DND-41 (cell line): ENCODE results near the gene GRM5.

ENCODE experiments used
- ATAC-seq: fragments of 200-7000 bp; cut with Tn5 transposase; 3 replicates; pipeline ENCODE4 v1.9.1; 2021; ENCODE audit warnings: low read depth; ENCODE audit not compliant: insufficient read depth
- DNase-seq: peaks from one replicate; pipeline ENCODE4 v3.0.0-alpha.2; 2020
- H2AFZ ChIP-seq: 2 replicates; pipeline ENCODE4 v1.6.0; 2012; ENCODE audit warnings: low read depth, low read length
- H3K27ac ChIP-seq: 2 replicates; pipeline ENCODE4 v1.5.1; 2012; ENCODE audit warnings: low read length, inconsistent platforms
- H3K27me3 ChIP-seq: fragments of 200-600 bp; sonication (generic); 2 replicates; pipeline ENCODE4 v1.6.0; 2012; ENCODE audit warnings: low read length, mild to moderate bottlenecking, inconsistent platforms; ENCODE audit not compliant: insufficient read depth, poor library complexity
- H3K36me3 ChIP-seq: 2 replicates; pipeline ENCODE4 v1.5.1; 2012; ENCODE audit warnings: low read length, inconsistent platforms; ENCODE audit not compliant: insufficient read depth
- H3K4me1 ChIP-seq: 2 replicates; pipeline ENCODE4 v1.5.1; 2012; ENCODE audit warnings: mild to moderate bottlenecking, low read length; ENCODE audit not compliant: insufficient read depth
- H3K4me2 ChIP-seq: 2 replicates; pipeline ENCODE4 v1.6.0; 2012; ENCODE audit warnings: mild to moderate bottlenecking, moderate library complexity, low read length, inconsistent platforms; ENCODE audit not compliant: insufficient read depth
- H3K4me3 ChIP-seq, 2 experiments: fragments of 200-600 bp in 1 of 2; shearing (Covaris generic) in 1 of 2; 2 replicates each; pipeline ENCODE4 v1.5.1; 2012 to 2016; ENCODE audit warnings: inconsistent platforms in 2 of 2, low read length in 2 of 2, mild to moderate bottlenecking in 2 of 2, low read depth in 1 of 2, moderate library complexity in 1 of 2
- H3K79me2 ChIP-seq: 2 replicates; pipeline ENCODE4 v1.6.0; 2012; ENCODE audit warnings: low read length, inconsistent platforms; ENCODE audit not compliant: insufficient read depth
- H3K9ac ChIP-seq: 2 replicates; pipeline ENCODE4 v1.6.0; 2012; ENCODE audit warnings: low read depth, mild to moderate bottlenecking, inconsistent platforms, low read length, moderate library complexity
- H3K9me3 ChIP-seq: 2 replicates; pipeline ENCODE4 v1.5.1; 2012; ENCODE audit warnings: low read length, moderate library complexity, mild to moderate bottlenecking, inconsistent platforms; ENCODE audit not compliant: insufficient read depth, severe bottlenecking
- H4K20me1 ChIP-seq: 2 replicates; pipeline ENCODE4 v1.6.0; 2012; ENCODE audit warnings: low read length; ENCODE audit not compliant: insufficient read depth
- CTCF ChIP-seq: IDR thresholded peaks from 2 replicates; pipeline ENCODE4 v1.5.1; 2012; ENCODE audit warnings: borderline replicate concordance, low read length, moderate library complexity, mild to moderate bottlenecking; ENCODE audit not compliant: poor library complexity, severe bottlenecking; ENCODE audit errors: extremely low read depth
- EZH2 ChIP-seq: IDR thresholded peaks from 3 replicates; pipeline ENCODE4 v1.6.1; 2012; ENCODE audit warnings: borderline replicate concordance, low read depth, mild to moderate bottlenecking, moderate library complexity, low read length, inconsistent platforms; ENCODE audit not compliant: severe bottlenecking

GRM5 gene

GRCh38 chr11:88695689-88696414 is 369.9 kb downstream of the GRM5 start:
- TF ChIP-seq CTCF = no peak
- TF ChIP-seq EZH2 = no peak
- no peak; the same call in 2 of the 3 replicates for ATAC-seq
- Histone ChIP-seq H3K9ac (no peak overlapping the region), H3K79me2 (no peaks in the 10 kb centered on the region), H2AFZ (no peak overlapping the region), H3K36me3 (no peaks in the 10 kb centered on the region), H3K4me1 (no peaks in the 10 kb centered on the region), H3K9me3 (no peaks in the 10 kb centered on the region), H3K27ac (no peak overlapping the region), H3K4me3 (no peak overlapping the region), H3K27me3 (no peaks in the 10 kb centered on the region), H4K20me1 (no peaks in the 10 kb centered on the region), H3K4me2 (no peak overlapping the region)
- no peak for DNase-seq

GRCh38 chr11:88692306-88693086 is 373.3 kb downstream of the GRM5 start:
- ATAC-seq = no peak
- Histone ChIP-seq H3K36me3 (no peaks in the 10 kb centered on the region), H3K27me3 (no peaks in the 10 kb centered on the region), H3K4me3 (no peak overlapping the region), H4K20me1 (no peaks in the 10 kb centered on the region), H3K27ac (no peak overlapping the region), H3K4me1 (no peaks in the 10 kb centered on the region), H2AFZ (no peak overlapping the region), H3K79me2 (no peaks in the 10 kb centered on the region), H3K9me3 (no peaks in the 10 kb centered on the region), H3K4me2 (no peak overlapping the region), H3K9ac (no peak overlapping the region)
- TF ChIP-seq EZH2 (no peak), CTCF (no peak)
- DNase-seq = no peak

GRCh38 chr11:88689548-88690240 is 376.1 kb downstream of the GRM5 start:
- H3K4me2 ChIP-seq = no peak overlapping the region
- H3K9ac ChIP-seq = no peak overlapping the region
- H3K4me1 ChIP-seq = no peaks in the 10 kb centered on the region
- H2AFZ ChIP-seq = no peak overlapping the region
- no peak overlapping the region for H3K4me3 ChIP-seq
- DNase-seq = no peak
- no peak for TF ChIP-seq CTCF
- no peak for TF ChIP-seq EZH2
- no peak overlapping the region for H3K27ac ChIP-seq
- H4K20me1 ChIP-seq = no peaks in the 10 kb centered on the region
- no peaks in the 10 kb centered on the region for H3K79me2 ChIP-seq
- 0 out of 3 replicates have a peak, but pooled peaks have one; percentile 14 for ATAC-seq
- H3K36me3 ChIP-seq = no peaks in the 10 kb centered on the region
- H3K9me3 ChIP-seq = no peaks in the 10 kb centered on the region
- H3K27me3 ChIP-seq = no peaks in the 10 kb centered on the region
